ENCODE data around the gene TBC1D4. TPM values are rescaled to one million over a fixed set of nuclear protein-coding genes. Genes with fewer than 3 reads are reported as not detected.

Gene TBC1D4
- total and polyA plus RNA-seq, 9 donors: 14.3 to 24.0 (median 20.3) TPM

GRCh38 chr13:75454497-75454896 lies 27.5 kb downstream of the TBC1D4 start:
- peaks cover 4% of the 10 kb centered on the region for H3K36me3 ChIP-seq (ENCODE audit: control insufficient read depth, insufficient read depth, low read length)
- peak; percentile 53 for DNase-seq
- H3K27me3 ChIP-seq (ENCODE audit: control insufficient read depth, insufficient read depth, low read length): no peaks in the 10 kb centered on the region
- no peaks in the 10 kb centered on the region for H3K9me3 ChIP-seq (replicated peaks; ENCODE audit: control insufficient read depth, low read depth, low read length)
- H3K27ac ChIP-seq (ENCODE audit: low read length): no peak overlapping the region
- no peak overlapping the region for H3K4me3 ChIP-seq (ENCODE audit: low read length)
- H3K4me1 ChIP-seq (ENCODE audit: control insufficient read depth, insufficient read depth, low read length): peaks cover 4% of the 10 kb centered on the region
- WGBS (ENCODE audit: insufficient coverage): no CpG with 5 or more reads among the region's 1 CpG

- Histone ChIP-seq H3K27ac (ENCODE audit: low read length) (no peak overlapping the region), H3K36me3 (ENCODE audit: control insufficient read depth, insufficient read depth, low read length) (no peaks in the 10 kb centered on the region), H3K4me3 (ENCODE audit: low read length) (no peak overlapping the region), H3K4me1 (ENCODE audit: control insufficient read depth, insufficient read depth, low read length) (no peaks in the 10 kb centered on the region), H3K27me3 (ENCODE audit: control insufficient read depth, insufficient read depth, low read length) (no peaks in the 10 kb centered on the region), H3K9me3 (replicated peaks; ENCODE audit: control insufficient read depth, low read depth, low read length) (peaks cover 2% of the 10 kb centered on the region)
- DNase-seq: no peak
- WGBS (ENCODE audit: insufficient coverage): 71% methylated on average over 1 of the region's 8 CpGs
Observed at GRCh38 chr13:75452564-75452963, 29.4 kb downstream of the TBC1D4 start.

GRCh38 chr13:75447493-75447892 lies 34.5 kb downstream of the TBC1D4 start:
- Histone ChIP-seq H3K27me3 (ENCODE audit: control insufficient read depth, insufficient read depth, low read length) (no peaks in the 10 kb centered on the region), H3K4me3 (ENCODE audit: low read length) (no peak overlapping the region), H3K36me3 (ENCODE audit: control insufficient read depth, insufficient read depth, low read length) (no peaks in the 10 kb centered on the region), H3K9me3 (replicated peaks; ENCODE audit: control insufficient read depth, low read depth, low read length) (peaks cover 3% of the 10 kb centered on the region), H3K27ac (ENCODE audit: low read length) (no peak overlapping the region), H3K4me1 (ENCODE audit: control insufficient read depth, insufficient read depth, low read length) (peaks cover 9% of the 10 kb centered on the region)
- no peak for DNase-seq
- 94% methylated on average over 2 of the region's 4 CpGs for WGBS (ENCODE audit: insufficient coverage)

GRCh38 chr13:75446874-75447273 lies 35.1 kb downstream of the TBC1D4 start:
- no CpG with 5 or more reads among the region's 3 CpGs for WGBS (ENCODE audit: insufficient coverage)
- Histone ChIP-seq H3K27ac (ENCODE audit: low read length) (no peak overlapping the region), H3K9me3 (replicated peaks; ENCODE audit: control insufficient read depth, low read depth, low read length) (peaks cover 3% of the 10 kb centered on the region), H3K4me1 (ENCODE audit: control insufficient read depth, insufficient read depth, low read length) (peaks cover 9% of the 10 kb centered on the region), H3K27me3 (ENCODE audit: control insufficient read depth, insufficient read depth, low read length) (no peaks in the 10 kb centered on the region), H3K36me3 (ENCODE audit: control insufficient read depth, insufficient read depth, low read length) (no peaks in the 10 kb centered on the region), H3K4me3 (ENCODE audit: low read length) (no peak overlapping the region)
- DNase-seq: no peak

GRCh38 chr13:75445717-75446499 lies 36.1 kb downstream of the TBC1D4 start:
- DNase-seq: peak; percentile 75
- Histone ChIP-seq H3K9me3 (replicated peaks; ENCODE audit: control insufficient read depth, low read depth, low read length) (peaks cover 3% of the 10 kb centered on the region), H3K36me3 (ENCODE audit: control insufficient read depth, insufficient read depth, low read length) (no peaks in the 10 kb centered on the region), H3K27me3 (ENCODE audit: control insufficient read depth, insufficient read depth, low read length) (no peaks in the 10 kb centered on the region), H3K4me1 (ENCODE audit: control insufficient read depth, insufficient read depth, low read length) (peaks cover 9% of the 10 kb centered on the region), H3K4me3 (ENCODE audit: low read length) (no peak overlapping the region), H3K27ac (ENCODE audit: low read length) (peak overlapping the region; percentile 54)
- 17% methylated on average over 2 of the region's 7 CpGs for WGBS (ENCODE audit: insufficient coverage)

GRCh38 chr13:75444016-75444415 lies 38.0 kb downstream of the TBC1D4 start:
- no peak overlapping the region for H3K4me3 ChIP-seq (ENCODE audit: low read length)
- H3K36me3 ChIP-seq (ENCODE audit: control insufficient read depth, insufficient read depth, low read length): no peaks in the 10 kb centered on the region
- H3K4me1 ChIP-seq (ENCODE audit: control insufficient read depth, insufficient read depth, low read length): peaks cover 9% of the 10 kb centered on the region
- WGBS (ENCODE audit: insufficient coverage): no CpG with 5 or more reads among the region's 6 CpGs
- H3K27ac ChIP-seq (ENCODE audit: low read length): no peak overlapping the region
- no peak for DNase-seq
- no peaks in the 10 kb centered on the region for H3K27me3 ChIP-seq (ENCODE audit: control insufficient read depth, insufficient read depth, low read length)
- H3K9me3 ChIP-seq (replicated peaks; ENCODE audit: control insufficient read depth, low read depth, low read length): peaks cover 3% of the 10 kb centered on the region

GRCh38 chr13:75443356-75443958 lies 38.5 kb downstream of the TBC1D4 start:
- Histone ChIP-seq H3K27ac (ENCODE audit: low read length) (no peak overlapping the region), H3K4me3 (ENCODE audit: low read length) (no peak overlapping the region), H3K36me3 (ENCODE audit: control insufficient read depth, insufficient read depth, low read length) (no peaks in the 10 kb centered on the region), H3K9me3 (replicated peaks; ENCODE audit: control insufficient read depth, low read depth, low read length) (peaks cover 3% of the 10 kb centered on the region), H3K4me1 (ENCODE audit: control insufficient read depth, insufficient read depth, low read length) (peaks cover 9% of the 10 kb centered on the region), H3K27me3 (ENCODE audit: control insufficient read depth, insufficient read depth, low read length) (no peaks in the 10 kb centered on the region)
- DNase-seq: no peak
- 50% methylated on average over 3 of the region's 8 CpGs for WGBS (ENCODE audit: insufficient coverage)

- no peak overlapping the region for H3K27ac ChIP-seq (ENCODE audit: low read length)
- H3K4me1 ChIP-seq (ENCODE audit: control insufficient read depth, insufficient read depth, low read length): peaks cover 9% of the 10 kb centered on the region
- peak; percentile 36 for DNase-seq
- H3K9me3 ChIP-seq (replicated peaks; ENCODE audit: control insufficient read depth, low read depth, low read length): peaks cover 3% of the 10 kb centered on the region
- no peaks in the 10 kb centered on the region for H3K27me3 ChIP-seq (ENCODE audit: control insufficient read depth, insufficient read depth, low read length)
- H3K36me3 ChIP-seq (ENCODE audit: control insufficient read depth, insufficient read depth, low read length): no peaks in the 10 kb centered on the region
- H3K4me3 ChIP-seq (ENCODE audit: low read length): no peak overlapping the region
- 100% methylated on average over 1 of the region's 6 CpGs for WGBS (ENCODE audit: insufficient coverage)
Observed at GRCh38 chr13:75442736-75443234, 39.2 kb downstream of the TBC1D4 start.

- Histone ChIP-seq H3K4me3 (ENCODE audit: low read length) (no peak overlapping the region), H3K36me3 (ENCODE audit: control insufficient read depth, insufficient read depth, low read length) (no peaks in the 10 kb centered on the region), H3K27me3 (ENCODE audit: control insufficient read depth, insufficient read depth, low read length) (no peaks in the 10 kb centered on the region), H3K27ac (ENCODE audit: low read length) (no peak overlapping the region), H3K9me3 (replicated peaks; ENCODE audit: control insufficient read depth, low read depth, low read length) (no peaks in the 10 kb centered on the region), H3K4me1 (ENCODE audit: control insufficient read depth, insufficient read depth, low read length) (peaks cover 7% of the 10 kb centered on the region)
- peak; percentile 66 for DNase-seq
- WGBS (ENCODE audit: insufficient coverage): no CpG with 5 or more reads among the region's 2 CpGs
Observed at GRCh38 chr13:75440100-75440499, 41.9 kb downstream of the TBC1D4 start.

- Histone ChIP-seq H3K27me3 (ENCODE audit: control insufficient read depth, insufficient read depth, low read length) (no peaks in the 10 kb centered on the region), H3K36me3 (ENCODE audit: control insufficient read depth, insufficient read depth, low read length) (no peaks in the 10 kb centered on the region), H3K4me1 (ENCODE audit: control insufficient read depth, insufficient read depth, low read length) (no peaks in the 10 kb centered on the region), H3K9me3 (replicated peaks; ENCODE audit: control insufficient read depth, low read depth, low read length) (no peaks in the 10 kb centered on the region), H3K4me3 (ENCODE audit: low read length) (no peak overlapping the region), H3K27ac (ENCODE audit: low read length) (no peak overlapping the region)
- DNase-seq: peak; percentile 84
- 52% methylated on average over 2 of the region's 4 CpGs for WGBS (ENCODE audit: insufficient coverage)
Observed at GRCh38 chr13:75437582-75438318, 44.2 kb downstream of the TBC1D4 start.

All from muscle of leg (tissue), 11 donors.